Upper lobe of left lung (tissue), 6 donors: ENCODE results near the gene OAS3. TPM values are rescaled to one million over a fixed set of nuclear protein-coding genes. Genes with fewer than 3 reads are reported as not detected.

Source experiments
- ATAC-seq, 2 donors: fragments of 200-7000 bp; cut with Tn5 transposase; one replicate each; pipeline ENCODE4 v1.9.1; 2022; ENCODE audit warnings: mild to moderate bottlenecking in 2 of 2, moderate library complexity in 2 of 2; ENCODE audit not compliant: low FRiP score in 2 of 2
- DNase-seq, 2 donors: peaks; one replicate each; pipeline ENCODE4 v3.0.0-alpha.2; 2019 to 2020
- H3K27ac ChIP-seq, 4 donors: fragments of 200-600 bp; sonication (generic); one replicate each; pipeline ENCODE4 v1.5.1; 2016 to 2019
- H3K27me3 ChIP-seq, 4 donors: fragments of 200-600 bp; sonication (generic); one replicate each; pipeline ENCODE4 v1.5.1; 2017 to 2019
- H3K36me3 ChIP-seq, 4 donors: fragments of 200-600 bp; sonication (generic); one replicate each; pipeline ENCODE4 v1.5.1; 2016 to 2019
- H3K4me1 ChIP-seq, 4 donors: fragments of 200-600 bp; sonication (generic); one replicate each; pipeline ENCODE4 v1.5.1; 2018 to 2019
- H3K4me3 ChIP-seq, 4 donors: fragments of 200-600 bp; sonication (generic); one replicate each; pipeline ENCODE4 v1.5.1; 2017 to 2019; ENCODE audit warnings: mild to moderate bottlenecking in 2 of 4, moderate library complexity in 1 of 4
- H3K9me3 ChIP-seq, 4 donors: fragments of 200-600 bp; sonication (generic); one replicate each; pipeline ENCODE4 v1.5.1; 2018 to 2019
- CTCF ChIP-seq, 6 experiments: fragments of 450-650 bp in 4 of 6; fragments of 200-600 bp in 2 of 6; sonication (generic) in 2 of 6; IDR thresholded peaks; one replicate each; pipeline ENCODE4 v1.5.1; 2016 to 2019; ENCODE audit warnings: antibody characterized with exemption in 6 of 6
- EP300 ChIP-seq, 4 donors: sonication (generic); formaldehyde crosslinking; IDR thresholded peaks; one replicate each; pipeline ENCODE4 v1.5.1; 2017; ENCODE audit warnings: antibody characterized with exemption in 4 of 4, control low read depth in 2 of 4
- POLR2A ChIP-seq, 4 donors: fragments of 450-650 bp; IDR thresholded peaks; one replicate each; pipeline ENCODE4 v1.5.1; 2016 to 2017; ENCODE audit warnings: antibody characterized with exemption in 4 of 4, mild to moderate bottlenecking in 2 of 4
- POLR2AphosphoS5 ChIP-seq, 2 donors: sonication (generic); formaldehyde crosslinking; IDR thresholded peaks; one replicate each; pipeline ENCODE4 v1.5.1; 2017; ENCODE audit warnings: antibody characterized with exemption in 2 of 2
- WGBS, 2 donors: methylation state at CpG; one replicate each; pipeline ENCODE4 v1.1.5; 2017 to 2018; 5-methylcytosine and 5-hydroxymethylcytosine counted together
- total RNA-seq, 6 donors: library from RNA; depleted of rRNA in 4 of 6; stranded (reverse); fragments of >200 nt in 4 of 6; gene quantifications; one replicate each; pipeline versions ENCODE4 v1.1.0 to v1.2.1, GENCODE V29; 2016 to 2021
- donor health status: DM: no; HTN: no; CAD: no; lungs with moderate emphysema.
- donor health status: DM: no; HTN: yes; CAD: no; lungs with severe emphysema.

OAS3 gene
- total RNA-seq, 6 donors from 2014 or later, result 15.3 to 61.9 (median 28.8) TPM

GRCh38 chr12:112979041-112979680 is 40.9 kb downstream of the OAS3 start:
- ATAC-seq (peak; percentile 49 to 66), DNase-seq (no peak)
- H3K27ac ChIP-seq, result peak overlapping the region; percentile 85 to 95 (median 88)
- peaks cover 8 to 24% (median 14%) of the 10 kb centered on the region in 4 donors for H3K4me1 ChIP-seq
- WGBS, 2 donors, result 18 to 33% methylated on average over 6 of the region's 6 CpGs
- H3K4me3 ChIP-seq, result peak overlapping the region; percentile 36 to 65 (median 51)
- H3K9me3 ChIP-seq, result no peaks in the 10 kb centered on the region
- no peaks in the 10 kb centered on the region for H3K27me3 ChIP-seq
- H3K36me3 ChIP-seq, result no peaks in the 10 kb centered on the region
- TF ChIP-seq CTCF (IDR thresholded peaks at IDR 0.05), result no peak
- no peak for TF ChIP-seq EP300 (IDR thresholded peaks at IDR 0.05)
- peak in 1 of 4 donors; percentile 56 for TF ChIP-seq POLR2A (IDR thresholded peaks at IDR 0.05)
- TF ChIP-seq POLR2AphosphoS5 (IDR thresholded peaks at IDR 0.05), result peak in 1 of 2 donors; percentile 39

- Histone ChIP-seq H3K27me3 (no peaks in the 10 kb centered on the region), H3K9me3 (no peaks in the 10 kb centered on the region), H3K4me3 (peak overlapping the region in 2 of 4 donors; percentile 54 to 65), H3K4me1 (peaks cover 8 to 24% (median 14%) of the 10 kb centered on the region in 4 donors), H3K27ac (peak overlapping the region in 1 of 4 donors; percentile 95), H3K36me3 (no peaks in the 10 kb centered on the region)
- WGBS, 2 donors, result 39 to 59% methylated on average over 4 of the region's 4 CpGs
- DNase-seq, result no peak
- ATAC-seq, result no peak
- TF ChIP-seq POLR2A (IDR thresholded peaks at IDR 0.05), result no peak
- no peak for TF ChIP-seq CTCF (IDR thresholded peaks at IDR 0.05)
- no peak for TF ChIP-seq POLR2AphosphoS5 (IDR thresholded peaks at IDR 0.05)
- no peak for TF ChIP-seq EP300 (IDR thresholded peaks at IDR 0.05)
These were observed 42.4 kb downstream of the OAS3 start for GRCh38 chr12:112980491-112981158.

GRCh38 chr12:112985642-112986290 is 47.5 kb downstream of the OAS3 start:
- Histone ChIP-seq H3K36me3 (peaks cover 0 to 19% (median 9%) of the 10 kb centered on the region in 4 donors), H3K9me3 (no peaks in the 10 kb centered on the region), H3K27me3 (no peaks in the 10 kb centered on the region), H3K4me1 (peaks cover 0 to 7% (median 1%) of the 10 kb centered on the region in 4 donors), H3K27ac (no peak overlapping the region), H3K4me3 (no peak overlapping the region)
- no peak for TF ChIP-seq CTCF (IDR thresholded peaks at IDR 0.05)
- no peak for TF ChIP-seq EP300 (IDR thresholded peaks at IDR 0.05)
- no peak for TF ChIP-seq POLR2AphosphoS5 (IDR thresholded peaks at IDR 0.05)
- 100% methylated on average over 1 of the region's 1 CpG for WGBS, 2 donors
- no peak for DNase-seq
- no peak for ATAC-seq

- peak in 1 of 2 donors; percentile 33 for DNase-seq
- H3K27ac ChIP-seq, result no peak overlapping the region
- TF ChIP-seq CTCF (IDR thresholded peaks at IDR 0.05) (no peak), POLR2AphosphoS5 (IDR thresholded peaks at IDR 0.05) (no peak), POLR2A (IDR thresholded peaks at IDR 0.05) (no peak), EP300 (IDR thresholded peaks at IDR 0.05) (no peak)
- WGBS, 2 donors, result 80 to 88% methylated on average over 1 to 7 of the region's 7 CpGs
- H3K36me3 ChIP-seq, result peaks cover 0 to 19% (median 9%) of the 10 kb centered on the region in 4 donors
- ATAC-seq, result peak in 1 of 2 donors; percentile 40
- peaks cover 0 to 2% (median under 1%) of the 10 kb centered on the region in 4 donors for H3K4me1 ChIP-seq
- no peak overlapping the region for H3K4me3 ChIP-seq
- H3K9me3 ChIP-seq, result no peaks in the 10 kb centered on the region
- H3K27me3 ChIP-seq, result no peaks in the 10 kb centered on the region
These were observed 48.1 kb downstream of the OAS3 start for GRCh38 chr12:112986291-112986800.
